Urothelium cell line (cell line): ENCODE results near the gene VASH2.
"Not testable (repeated sequence)": the region's sequence is repeated elsewhere in the genome, so short reads cannot be mapped to it uniquely, and the experiment has no call there.

Experiments
- DNase-seq: peaks from one replicate; pipeline ENCODE4 v3.0.0; 2011; ENCODE audit warnings: low spot score, mixed read lengths
- FAIRE-seq: peaks from 2 replicates; lab custom pipeline; 2011; peaks lifted over from hg19 to GRCh38; lab: Jason Lieb, UNC

VASH2 gene

GRCh38 chr1:212950243-212951125 is at the start of gene VASH2:
TSS of gene VASH2 (plus strand) at chr1:212950541. CDS start at chr1:212951543, 1,002 bp downstream.
- FAIRE-seq (no peak), DNase-seq (peak; percentile 96)

GRCh38 chr1:212901290-212901689 is 49.1 kb upstream of the VASH2 start:
- DNase-seq (no peak), FAIRE-seq (no peak)

- no peak for FAIRE-seq
- DNase-seq, result no peak
Observed at GRCh38 chr1:212902054-212902453, 48.3 kb upstream of the VASH2 start.

GRCh38 chr1:212903664-212904063 is 46.7 kb upstream of the VASH2 start:
- FAIRE-seq (no peak), DNase-seq (no peak)

- not testable (repeated sequence) for FAIRE-seq
Observed at GRCh38 chr1:212908071-212908470, 42.3 kb upstream of the VASH2 start.

GRCh38 chr1:212908971-212909370 is 41.4 kb upstream of the VASH2 start:
- DNase-seq (no peak), FAIRE-seq (no peak)

More at GRCh38 chr1:212908071-212908470, 42.3 kb upstream of the VASH2 start:
- DNase-seq, result not testable (repeated sequence)

- no peak for DNase-seq
- FAIRE-seq, result no peak
Observed at GRCh38 chr1:212909652-212910063, 40.7 kb upstream of the VASH2 start.

- FAIRE-seq, DNase-seq: not testable (repeated sequence)
Observed at GRCh38 chr1:212910213-212910612, 40.1 kb upstream of the VASH2 start.

GRCh38 chr1:212913638-212914037 is 36.7 kb upstream of the VASH2 start:
- not testable (repeated sequence) for DNase-seq, FAIRE-seq

- not testable (repeated sequence) for FAIRE-seq, DNase-seq
Observed at GRCh38 chr1:212914110-212914509, 36.2 kb upstream of the VASH2 start.

GRCh38 chr1:212914789-212915188 is 35.6 kb upstream of the VASH2 start:
- DNase-seq (no peak), FAIRE-seq (no peak)

GRCh38 chr1:212915245-212916091 is 34.9 kb upstream of the VASH2 start:
- DNase-seq, result no peak
- no peak for FAIRE-seq

- FAIRE-seq, result no peak
Observed at GRCh38 chr1:212916481-212917133, 33.7 kb upstream of the VASH2 start.

GRCh38 chr1:212917134-212917485 is 33.2 kb upstream of the VASH2 start:
- DNase-seq (no peak), FAIRE-seq (no peak)

More at GRCh38 chr1:212916481-212917133, 33.7 kb upstream of the VASH2 start:
- DNase-seq, result no peak

GRCh38 chr1:212917858-212918257 is 32.5 kb upstream of the VASH2 start:
- FAIRE-seq (no peak), DNase-seq (no peak)

GRCh38 chr1:212918824-212919223 is 31.5 kb upstream of the VASH2 start:
- no peak for DNase-seq

GRCh38 chr1:212920246-212920645 is 30.1 kb upstream of the VASH2 start:
- DNase-seq (no peak), FAIRE-seq (no peak)

More at GRCh38 chr1:212918824-212919223, 31.5 kb upstream of the VASH2 start:
- FAIRE-seq, result no peak

- FAIRE-seq, result no peak
- DNase-seq, result no peak
Observed at GRCh38 chr1:212920896-212921295, 29.4 kb upstream of the VASH2 start.

GRCh38 chr1:212922016-212922415 is 28.3 kb upstream of the VASH2 start:
- FAIRE-seq (no peak), DNase-seq (no peak)

- FAIRE-seq, result no peak
- DNase-seq, result no peak
Observed at GRCh38 chr1:212926372-212926771, 24.0 kb upstream of the VASH2 start.
